GM10248 (cell line): Measurements from ENCODE around the gene HINT3.
"Not testable (repeated sequence)": the region's sequence is repeated elsewhere in the genome, so short reads cannot be mapped to it uniquely, and the experiment has no call there.

ENCODE experiments used
- CTCF ChIA-PET: fragments of 300-600 bp; sonication (Branson Sonifier 250); formaldehyde crosslinking; extraction: SDS; loops from one replicate; lab custom pipeline; 2021; ENCODE audit warnings: antibody characterized with exemption; lab: Yijun Ruan, JAX
- POLR2A ChIA-PET: fragments of 350-650 bp; sonication (Branson Sonifier 250); formaldehyde crosslinking; extraction: SDS; loops from one replicate; lab custom pipeline; 2020; ENCODE audit warnings: antibody characterized with exemption; lab: Yijun Ruan, JAX
- DNase-seq: peaks from one replicate; pipeline ENCODE4 v3.0.0; 2012; ENCODE audit errors: extremely low spot score
- CTCF ChIP-seq: IDR thresholded peaks from 2 replicates; pipeline ENCODE4 v1.5.1; 2012; ENCODE audit warnings: mild to moderate bottlenecking, low read depth; ENCODE audit errors: extremely low read depth, missing control alignments, control extremely low read depth

The HINT3 gene

GRCh38 chr6:125924697-125925358, 31.7 kb upstream of the HINT3 start:
- POLR2A ChIA-PET = no interaction called here
- CTCF ChIA-PET = interaction anchor here (1.1 to 14.4 kb wide), 8 partner anchors 11 to 30 kb away, joined by 3 to 138 read pairs (median 4); partner anchors contain the start of gene HINT3
- no peak for DNase-seq
- no peak for TF ChIP-seq CTCF

DNA sequence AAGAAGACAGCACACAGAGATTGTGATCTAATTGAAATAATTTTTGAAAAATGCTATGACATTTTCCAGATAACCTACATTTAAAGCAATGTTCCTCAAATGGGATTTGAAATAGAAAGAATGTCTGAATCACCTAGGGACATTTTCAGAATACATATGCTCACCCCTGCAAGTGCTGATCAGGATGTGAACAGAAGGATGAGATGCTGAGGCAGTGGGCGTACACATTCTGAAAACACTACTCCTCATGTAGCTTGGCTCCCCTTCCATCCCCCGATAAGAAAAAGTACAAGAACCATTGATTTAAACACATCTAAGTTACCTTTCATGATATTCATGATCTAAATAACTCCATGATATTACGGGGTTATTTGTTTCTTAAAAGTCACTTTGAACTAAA, 29.9 kb upstream of the HINT3 start:
- no peak for DNase-seq
- ChIA-PET CTCF (interaction anchor here (1.2 to 1.5 kb wide), 2 partner anchors 21 to 48 kb away, joined by 3 to 5 read pairs; no protein-coding TSS in a partner anchor), POLR2A (no interaction called here)
- TF ChIP-seq CTCF = no peak

GRCh38 chr6:125927761-125928160, 28.8 kb upstream of the HINT3 start:
- DNase-seq = no peak
- ChIA-PET POLR2A (no interaction called here), CTCF (interaction anchor here (1.1 to 1.5 kb wide), 3 partner anchors 22 to 47 kb away, joined by 3 to 5 read pairs (median 3); no protein-coding TSS in a partner anchor)
- no peak for TF ChIP-seq CTCF

- DNase-seq = no peak
- CTCF ChIA-PET = interaction anchor here (1.0 kb wide), 1 partner anchor 25 kb away, joined by 3 read pairs; the partner anchor contains the start of gene HINT3
- no peak for TF ChIP-seq CTCF
- POLR2A ChIA-PET = no interaction called here
Measured at GRCh38 chr6:125930765-125931418, 25.7 kb upstream of the HINT3 start.

GRCh38 chr6:125931733-125932450, 24.7 kb upstream of the HINT3 start:
- DNase-seq = peak; percentile 19
- CTCF ChIA-PET = interaction anchor here (0.8 to 1.5 kb wide), 4 partner anchors 12 to 32 kb away, joined by 3 to 11 read pairs (median 4); partner anchors contain the start of gene HINT3
- POLR2A ChIA-PET = no interaction called here
- no peak for TF ChIP-seq CTCF

- POLR2A ChIA-PET = interaction anchor here (0.6 kb wide), 1 partner anchor 14 kb away, joined by 7 read pairs; no protein-coding TSS in a partner anchor
- CTCF ChIA-PET = interaction anchor here (0.8 to 1.5 kb wide), 5 partner anchors 11 to 32 kb away, joined by 3 to 11 read pairs (median 4); partner anchors contain the start of gene HINT3
- TF ChIP-seq CTCF = no peak
- no peak for DNase-seq
Measured at GRCh38 chr6:125932451-125932795, 24.1 kb upstream of the HINT3 start.

DNA sequence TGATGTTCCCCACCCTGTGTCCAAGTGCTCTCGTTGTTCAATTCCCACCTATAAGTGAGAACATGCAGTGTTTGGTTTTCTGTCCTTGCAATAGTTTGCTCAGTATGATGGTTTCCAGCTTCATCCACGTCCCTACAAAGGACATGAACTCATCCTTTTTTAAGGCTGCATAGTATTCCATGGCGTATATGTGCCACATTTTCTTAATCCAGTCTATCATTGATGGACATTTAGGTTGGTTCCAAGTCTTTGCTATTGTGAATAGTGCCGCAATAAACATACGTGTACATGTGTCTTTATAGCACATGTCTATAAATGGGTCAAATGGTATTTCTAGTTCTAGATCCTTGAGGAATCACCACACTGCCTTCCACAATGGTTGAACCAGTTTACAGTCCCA, 21.1 kb upstream of the HINT3 start:
- CTCF ChIA-PET = interaction anchor here (1.5 kb wide), 1 partner anchor 144 kb away, joined by 3 read pairs; no protein-coding TSS in a partner anchor
- POLR2A ChIA-PET, DNase-seq: not testable (repeated sequence)
